ENCODE measurements around the gene CNKSR3.

CNKSR3 gene

GRCh38 chr6:154356113-154356512, 154.4 kb downstream of the CNKSR3 start:
- TF ChIP-seq ZFX (IDR thresholded peaks at IDR 0.05) (no peak), CTCF (conservative IDR thresholded peaks at IDR 0.05) (no peak)
- no peak overlapping the region for H3K27ac ChIP-seq

- TF ChIP-seq ZFX (IDR thresholded peaks at IDR 0.05), result no peak
- TF ChIP-seq CTCF (conservative IDR thresholded peaks at IDR 0.05), result no peak
- no peak overlapping the region for H3K27ac ChIP-seq
Measured at GRCh38 chr6:154354265-154354777, 156.2 kb downstream of the CNKSR3 start.

GRCh38 chr6:154353626-154354025, 156.9 kb downstream of the CNKSR3 start:
- no peak for TF ChIP-seq ZFX (IDR thresholded peaks at IDR 0.05)
- TF ChIP-seq CTCF (conservative IDR thresholded peaks at IDR 0.05), result no peak
- H3K27ac ChIP-seq, result no peak overlapping the region

GRCh38 chr6:154352898-154353585, 157.4 kb downstream of the CNKSR3 start:
- no peak overlapping the region for H3K27ac ChIP-seq
- no peak for TF ChIP-seq CTCF (conservative IDR thresholded peaks at IDR 0.05)
- TF ChIP-seq ZFX (IDR thresholded peaks at IDR 0.05), result no peak

- TF ChIP-seq ZFX (IDR thresholded peaks at IDR 0.05), result no peak
Measured at GRCh38 chr6:154350293-154350692, 160.2 kb downstream of the CNKSR3 start.

GRCh38 chr6:154347981-154348380, 162.5 kb downstream of the CNKSR3 start:
- TF ChIP-seq CTCF (conservative IDR thresholded peaks at IDR 0.05) (no peak), ZFX (IDR thresholded peaks at IDR 0.05) (no peak)
- no peak overlapping the region for H3K27ac ChIP-seq

More at GRCh38 chr6:154350293-154350692, 160.2 kb downstream of the CNKSR3 start:
- H3K27ac ChIP-seq, result no peak overlapping the region

- no peak for TF ChIP-seq ZFX (IDR thresholded peaks at IDR 0.05)
- no peak for TF ChIP-seq CTCF (conservative IDR thresholded peaks at IDR 0.05)
- H3K27ac ChIP-seq, result no peak overlapping the region
Measured at GRCh38 chr6:154345811-154346210, 164.7 kb downstream of the CNKSR3 start.

Measured in C4-2B (cell line).